Limb (tissue), 2 donors: ENCODE measurements around the gene CDC14B.
"Not testable (repeated sequence)": the region's sequence is repeated elsewhere in the genome, so short reads cannot be mapped to it uniquely, and the experiment has no call there.

Source experiments
- DNase-seq, 2 donors: peaks; one replicate each; pipeline ENCODE4 v3.0.0-alpha.2; 2016; ENCODE audit errors: extremely low spot score in 2 of 2

CDC14B gene

GRCh38 chr9:96619491-96620180 is at the start of gene CDC14B:
Gene CDC14B (minus strand): TSS chr9:96619843. CDS start chr9:96619378, 465 bp downstream.
- peak; percentile 87 to 93 for DNase-seq

GRCh38 chr9:96668868-96669534 is 49.4 kb upstream of the CDC14B start:
- no peak for DNase-seq

- no peak for DNase-seq
Observed at GRCh38 chr9:96667363-96667728, 47.7 kb upstream of the CDC14B start.

GRCh38 chr9:96666653-96667362 is 47.2 kb upstream of the CDC14B start:
- peak in 1 of 2 donors; percentile 61 for DNase-seq

GRCh38 chr9:96665789-96666188 is 46.1 kb upstream of the CDC14B start:
- DNase-seq = no peak

GRCh38 chr9:96663506-96664120 is 44.0 kb upstream of the CDC14B start:
- DNase-seq = no peak

- DNase-seq = no peak
Observed at GRCh38 chr9:96661711-96662110, 42.1 kb upstream of the CDC14B start.

- no peak for DNase-seq
Observed at GRCh38 chr9:96660692-96661248, 41.1 kb upstream of the CDC14B start.

GRCh38 chr9:96655198-96655851 is 35.7 kb upstream of the CDC14B start, which contains the start of gene PRXL2C:
Gene PRXL2C (minus strand): TSS chr9:96655317. CDS start chr9:96655281, 36 bp downstream.
- DNase-seq = peak; percentile 36 to 89

- DNase-seq = peak; percentile 83 to 90
Observed at GRCh38 chr9:96654450-96655197, 35.0 kb upstream of the CDC14B start.

- DNase-seq = peak in 1 of 2 donors; percentile 66
Observed at GRCh38 chr9:96651626-96652025, 32.0 kb upstream of the CDC14B start.

GRCh38 chr9:96649620-96650324 is 30.1 kb upstream of the CDC14B start:
- no peak for DNase-seq

GRCh38 chr9:96646081-96646991 is 26.7 kb upstream of the CDC14B start:
- DNase-seq = peak in 1 of 2 donors; percentile 4

GRCh38 chr9:96644137-96644536 is 24.5 kb upstream of the CDC14B start:
- DNase-seq = no peak

- DNase-seq = no peak
Observed at GRCh38 chr9:96641514-96641913, 21.9 kb upstream of the CDC14B start.

GRCh38 chr9:96638606-96639364 is 19.1 kb upstream of the CDC14B start:
- DNase-seq = no peak

- DNase-seq = no peak
Observed at GRCh38 chr9:96636368-96636767, 16.7 kb upstream of the CDC14B start.

- not testable (repeated sequence) for DNase-seq
Observed at GRCh38 chr9:96633579-96633978, 13.9 kb upstream of the CDC14B start.
